ENCODE results near the gene SSR1.

DNA sequence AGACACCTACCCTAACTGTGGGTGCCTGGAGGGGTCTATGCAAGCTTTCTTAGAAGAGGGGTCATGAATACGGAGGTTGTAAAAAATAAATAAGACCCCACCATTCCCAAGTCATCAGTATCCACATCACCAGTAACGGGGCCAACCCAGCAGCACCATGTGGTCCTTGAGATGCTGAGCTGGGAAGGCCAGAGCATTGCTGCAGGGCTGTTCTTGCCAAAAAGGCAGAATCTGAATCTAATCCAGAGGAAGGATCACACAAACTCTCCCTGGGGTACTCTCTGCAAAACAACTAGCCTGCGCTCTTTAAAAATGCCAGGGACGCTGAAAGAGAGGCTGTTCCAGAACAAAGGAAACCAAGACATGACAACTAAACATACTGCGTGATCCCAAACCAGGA, 43.2 kb downstream of the SSR1 start:
- TF ChIP-seq, protein P1, sequence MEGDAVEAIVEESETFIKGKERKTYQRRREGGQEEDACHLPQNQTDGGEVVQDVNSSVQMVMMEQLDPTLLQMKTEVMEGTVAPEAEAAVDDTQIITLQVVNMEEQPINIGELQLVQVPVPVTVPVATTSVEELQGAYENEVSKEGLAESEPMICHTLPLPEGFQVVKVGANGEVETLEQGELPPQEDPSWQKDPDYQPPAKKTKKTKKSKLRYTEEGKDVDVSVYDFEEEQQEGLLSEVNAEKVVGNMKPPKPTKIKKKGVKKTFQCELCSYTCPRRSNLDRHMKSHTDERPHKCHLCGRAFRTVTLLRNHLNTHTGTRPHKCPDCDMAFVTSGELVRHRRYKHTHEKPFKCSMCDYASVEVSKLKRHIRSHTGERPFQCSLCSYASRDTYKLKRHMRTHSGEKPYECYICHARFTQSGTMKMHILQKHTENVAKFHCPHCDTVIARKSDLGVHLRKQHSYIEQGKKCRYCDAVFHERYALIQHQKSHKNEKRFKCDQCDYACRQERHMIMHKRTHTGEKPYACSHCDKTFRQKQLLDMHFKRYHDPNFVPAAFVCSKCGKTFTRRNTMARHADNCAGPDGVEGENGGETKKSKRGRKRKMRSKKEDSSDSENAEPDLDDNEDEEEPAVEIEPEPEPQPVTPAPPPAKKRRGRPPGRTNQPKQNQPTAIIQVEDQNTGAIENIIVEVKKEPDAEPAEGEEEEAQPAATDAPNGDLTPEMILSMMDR (IDR thresholded peaks at IDR 0.05), result no peak
- TF ChIP-seq EP300 (IDR thresholded peaks at IDR 0.05) (no peak), POLR2A (IDR thresholded peaks at IDR 0.05) (no peak)
